Tibial artery (tissue), 4 donors: ENCODE measurements around the gene MAML2.

Experiments
- DNase-seq, 2 donors: peaks; one replicate each; pipeline ENCODE4 v3.0.0-alpha.2; 2019
- H3K27ac ChIP-seq, 2 donors: fragments of 200-600 bp; sonication (generic) in 1 of 2; 1 replicate in 1 of 2; 2 replicates in 1 of 2; pipeline ENCODE4 v1.5.1; 2018 to 2019; ENCODE audit warnings: mild to moderate bottlenecking in 1 of 2
- H3K27me3 ChIP-seq, 2 donors: fragments of 200-600 bp; sonication (generic) in 1 of 2; one replicate each; pipeline versions ENCODE4 v1.5.1 to v1.6.0; 2016 to 2019
- H3K36me3 ChIP-seq, 3 donors: fragments of 200-600 bp; sonication (generic) in 2 of 3; one replicate each; pipeline ENCODE4 v1.5.1; 2016 to 2019; ENCODE audit warnings: mild to moderate bottlenecking in 2 of 3
- H3K4me1 ChIP-seq, 4 donors: fragments of 200-600 bp; sonication (generic) in 2 of 4; 1 replicate in 3 of 4; 2 replicates in 1 of 4; pipeline ENCODE4 v1.5.1; 2016 to 2019
- H3K4me3 ChIP-seq, 2 donors: fragments of 200-600 bp; sonication (generic) in 1 of 2; 1 replicate in 1 of 2; 2 replicates in 1 of 2; pipeline ENCODE4 v1.5.1; 2018 to 2019; ENCODE audit warnings: mild to moderate bottlenecking in 2 of 2
- H3K9me3 ChIP-seq, 3 donors: fragments of 200-600 bp; sonication (generic) in 1 of 3; one replicate each; pipeline ENCODE4 v1.5.1; 2016 to 2019
- CTCF ChIP-seq, 2 experiments: fragments of 200-600 bp in 1 of 2; fragments of 450-650 bp in 1 of 2; IDR thresholded peaks; one replicate each; pipeline ENCODE4 v1.5.1; 2017 to 2019; ENCODE audit warnings: antibody characterized with exemption in 2 of 2, mild to moderate bottlenecking in 1 of 2, moderate library complexity in 1 of 2
- intact Hi-C: fragments of 100-400 bp; cut with DNase I; formaldehyde crosslinking; loops from one replicate; pipeline ENCODE4 v1.15.0; 2023; ENCODE audit warnings: low total_unique reads

The MAML2 gene

GRCh38 chr11:96095884-96096303, 247.1 kb downstream of the MAML2 start:
- Histone ChIP-seq H3K9me3 (no peaks in the 10 kb centered on the region), H3K36me3 (peaks cover 0 to 16% (median 12%) of the 10 kb centered on the region in 3 donors), H3K27me3 (no peaks in the 10 kb centered on the region), H3K27ac (no peak overlapping the region), H3K4me1 (peaks cover 0 to 62% (median 28%) of the 10 kb centered on the region in 4 donors), H3K4me3 (no peak overlapping the region)
- intact Hi-C loops: no loop called here
- DNase-seq: no peak
- TF ChIP-seq CTCF (IDR thresholded peaks at IDR 0.05): no peak

- H3K9me3 ChIP-seq: no peaks in the 10 kb centered on the region
- H3K27ac ChIP-seq: no peak overlapping the region
- H3K4me3 ChIP-seq: no peak overlapping the region
- no peaks in the 10 kb centered on the region for H3K27me3 ChIP-seq
- TF ChIP-seq CTCF (IDR thresholded peaks at IDR 0.05): no peak
- intact Hi-C loops: no loop called here
- peaks cover 0 to 70% (median 38%) of the 10 kb centered on the region in 4 donors for H3K4me1 ChIP-seq
- peaks cover 0 to 16% (median 12%) of the 10 kb centered on the region in 3 donors for H3K36me3 ChIP-seq
- no peak for DNase-seq
Measured at GRCh38 chr11:96094156-96094555, 248.8 kb downstream of the MAML2 start.

GRCh38 chr11:96092511-96092910, 250.5 kb downstream of the MAML2 start:
- intact Hi-C loops: no loop called here
- no peak for TF ChIP-seq CTCF (IDR thresholded peaks at IDR 0.05)
- no peak overlapping the region for H3K27ac ChIP-seq

GRCh38 chr11:96091476-96091875, 251.5 kb downstream of the MAML2 start:
- no peak for DNase-seq
- no peaks in the 10 kb centered on the region for H3K27me3 ChIP-seq
- no peak overlapping the region for H3K4me3 ChIP-seq
- TF ChIP-seq CTCF (IDR thresholded peaks at IDR 0.05): no peak
- H3K9me3 ChIP-seq: no peaks in the 10 kb centered on the region
- peak overlapping the region in 1 of 2 donors; percentile 46 for H3K27ac ChIP-seq
- intact Hi-C loops: no loop called here
- H3K4me1 ChIP-seq: peaks cover 0 to 59% (median 27%) of the 10 kb centered on the region in 4 donors
- peaks cover 0 to 16% (median 12%) of the 10 kb centered on the region in 3 donors for H3K36me3 ChIP-seq

More at GRCh38 chr11:96092511-96092910, 250.5 kb downstream of the MAML2 start:
- Histone ChIP-seq H3K4me3 (no peak overlapping the region), H3K36me3 (peaks cover 0 to 16% (median 12%) of the 10 kb centered on the region in 3 donors), H3K4me1 (peaks cover 0 to 63% (median 27%) of the 10 kb centered on the region in 4 donors), H3K9me3 (no peaks in the 10 kb centered on the region), H3K27me3 (no peaks in the 10 kb centered on the region)
- DNase-seq: no peak

GRCh38 chr11:96090711-96091110, 252.3 kb downstream of the MAML2 start:
- intact Hi-C loops: no loop called here
- Histone ChIP-seq H3K4me3 (no peak overlapping the region), H3K9me3 (no peaks in the 10 kb centered on the region), H3K36me3 (peaks cover 0 to 16% (median 12%) of the 10 kb centered on the region in 3 donors), H3K4me1 (peaks cover 0 to 55% (median 27%) of the 10 kb centered on the region in 4 donors), H3K27me3 (no peaks in the 10 kb centered on the region), H3K27ac (peak overlapping the region; percentile 46 to 52)
- no peak for TF ChIP-seq CTCF (IDR thresholded peaks at IDR 0.05)
- no peak for DNase-seq

GRCh38 chr11:96088914-96089313, 254.1 kb downstream of the MAML2 start:
- intact Hi-C loops: no loop called here
- H3K9me3 ChIP-seq: no peaks in the 10 kb centered on the region
- TF ChIP-seq CTCF (IDR thresholded peaks at IDR 0.05): no peak
- H3K36me3 ChIP-seq: peaks cover 0 to 16% (median 12%) of the 10 kb centered on the region in 3 donors
- peak overlapping the region in 1 of 2 donors; percentile 52 for H3K27ac ChIP-seq
- DNase-seq: no peak
- H3K4me1 ChIP-seq: peaks cover 0 to 49% (median 30%) of the 10 kb centered on the region in 4 donors
- H3K27me3 ChIP-seq: no peaks in the 10 kb centered on the region
- H3K4me3 ChIP-seq: no peak overlapping the region
